ENCODE data around the gene RNF128. TPM values are rescaled to one million over a fixed set of nuclear protein-coding genes. Genes with fewer than 3 reads are reported as not detected.
A peak's percentile ranks its signal among the peaks of the same experiment; 100 is the strongest.
"Not testable (repeated sequence)": the region's sequence is repeated elsewhere in the genome, so short reads cannot be mapped to it uniquely, and the experiment has no call there.

RNF128 gene
- total RNA-seq, 1 donor from 2014 or later, result 0.53 TPM

DNA sequence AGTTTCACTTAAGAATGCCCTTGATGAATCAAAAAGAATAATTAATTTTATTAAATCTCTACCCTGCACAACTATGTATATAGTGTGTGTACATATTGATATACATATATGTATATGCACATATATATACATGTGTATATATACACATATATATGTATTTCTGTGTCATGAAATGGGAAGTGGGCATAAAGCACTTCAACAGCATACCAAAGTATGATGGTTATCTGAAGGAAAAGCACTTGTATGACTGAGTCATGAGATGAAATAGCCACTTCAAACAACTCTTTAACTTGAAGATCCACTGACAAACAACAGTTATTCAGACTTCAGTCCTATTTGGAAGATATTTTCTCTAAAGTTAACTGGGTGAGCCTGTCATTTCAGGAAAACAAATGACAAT is 16.3 kb downstream of the RNF128 start:
- no peak for DNase-seq (ENCODE audit: low read depth)

GRCh38 chrX:106748377-106748776 is 21.9 kb downstream of the RNF128 start:
- DNase-seq (ENCODE audit: low read depth), result no peak

- DNase-seq (ENCODE audit: low read depth), result no peak
These were observed 24.9 kb downstream of the RNF128 start for GRCh38 chrX:106751407-106751806.

- peak; percentile 11 for DNase-seq (ENCODE audit: low read depth)
These were observed 25.7 kb downstream of the RNF128 start for GRCh38 chrX:106752101-106752678.

GRCh38 chrX:106769288-106769687 is 42.8 kb downstream of the RNF128 start:
- not testable (repeated sequence) for DNase-seq (ENCODE audit: low read depth)

DNA sequence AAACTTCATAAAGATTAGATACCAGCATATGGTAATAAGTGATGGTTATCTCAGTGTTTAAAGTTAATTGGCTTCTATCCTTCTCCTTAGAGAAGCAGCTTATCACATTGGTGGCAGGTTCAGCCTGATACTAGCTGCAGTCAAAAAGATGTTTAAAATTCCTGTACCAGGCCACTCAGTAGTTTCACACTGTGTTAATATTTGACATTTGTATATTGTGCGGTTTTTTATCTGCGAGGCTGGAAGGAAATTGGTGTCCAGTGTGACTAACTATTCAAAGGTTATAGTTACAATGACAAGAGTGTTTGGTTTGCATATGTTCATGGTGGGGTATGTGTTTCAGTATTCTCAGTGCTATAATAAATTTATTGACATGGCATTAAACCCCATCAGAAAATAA is 48.5 kb downstream of the RNF128 start:
- no peak for DNase-seq (ENCODE audit: low read depth)

DNA sequence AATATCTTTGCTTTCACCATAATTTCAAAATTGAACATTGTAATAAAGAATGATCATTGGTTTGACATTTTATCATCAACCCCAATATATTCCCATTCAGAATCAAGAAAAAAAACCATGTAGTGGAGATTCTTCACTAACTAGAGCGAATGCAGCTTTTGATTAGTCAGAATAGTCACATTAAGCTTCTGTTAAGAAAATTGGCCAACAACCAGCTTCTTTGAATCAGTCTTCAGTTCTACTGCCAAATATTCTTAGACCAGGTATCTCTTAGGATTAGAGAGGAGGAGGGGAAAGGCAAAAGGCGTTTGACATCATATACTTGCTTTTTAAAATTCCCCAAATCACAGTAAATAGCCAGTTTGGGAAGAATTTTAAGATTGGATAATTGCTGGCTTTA is 53.8 kb downstream of the RNF128 start:
- no peak for DNase-seq (ENCODE audit: low read depth)

- no peak for DNase-seq (ENCODE audit: low read depth)
These were observed 54.3 kb downstream of the RNF128 start for GRCh38 chrX:106780664-106781377.

- DNase-seq (ENCODE audit: low read depth), result no peak
These were observed 57.2 kb downstream of the RNF128 start for GRCh38 chrX:106783716-106784115.

DNA sequence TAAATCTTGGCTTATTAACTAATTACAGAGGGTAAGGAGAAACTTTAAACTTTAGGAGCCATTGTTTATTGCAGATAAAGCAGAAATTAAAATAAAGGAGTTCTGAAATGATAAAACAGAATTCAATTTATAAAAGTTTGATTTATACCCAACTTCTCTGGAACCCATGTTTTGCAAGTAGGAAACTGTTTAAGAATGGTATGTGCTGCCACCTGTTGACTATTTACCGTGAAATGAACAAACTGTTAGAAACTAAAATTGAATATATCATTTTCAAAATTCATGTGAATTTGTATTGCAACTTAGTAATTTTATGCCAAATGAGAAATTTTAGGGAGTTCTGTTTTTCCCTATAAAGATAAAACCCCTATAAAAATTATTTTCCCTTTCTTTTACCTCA is 65.0 kb downstream of the RNF128 start:
- peak; percentile 18 for DNase-seq (ENCODE audit: low read depth)

- DNase-seq (ENCODE audit: low read depth), result no peak
These were observed 75.5 kb downstream of the RNF128 start for GRCh38 chrX:106802063-106802387.

DNA sequence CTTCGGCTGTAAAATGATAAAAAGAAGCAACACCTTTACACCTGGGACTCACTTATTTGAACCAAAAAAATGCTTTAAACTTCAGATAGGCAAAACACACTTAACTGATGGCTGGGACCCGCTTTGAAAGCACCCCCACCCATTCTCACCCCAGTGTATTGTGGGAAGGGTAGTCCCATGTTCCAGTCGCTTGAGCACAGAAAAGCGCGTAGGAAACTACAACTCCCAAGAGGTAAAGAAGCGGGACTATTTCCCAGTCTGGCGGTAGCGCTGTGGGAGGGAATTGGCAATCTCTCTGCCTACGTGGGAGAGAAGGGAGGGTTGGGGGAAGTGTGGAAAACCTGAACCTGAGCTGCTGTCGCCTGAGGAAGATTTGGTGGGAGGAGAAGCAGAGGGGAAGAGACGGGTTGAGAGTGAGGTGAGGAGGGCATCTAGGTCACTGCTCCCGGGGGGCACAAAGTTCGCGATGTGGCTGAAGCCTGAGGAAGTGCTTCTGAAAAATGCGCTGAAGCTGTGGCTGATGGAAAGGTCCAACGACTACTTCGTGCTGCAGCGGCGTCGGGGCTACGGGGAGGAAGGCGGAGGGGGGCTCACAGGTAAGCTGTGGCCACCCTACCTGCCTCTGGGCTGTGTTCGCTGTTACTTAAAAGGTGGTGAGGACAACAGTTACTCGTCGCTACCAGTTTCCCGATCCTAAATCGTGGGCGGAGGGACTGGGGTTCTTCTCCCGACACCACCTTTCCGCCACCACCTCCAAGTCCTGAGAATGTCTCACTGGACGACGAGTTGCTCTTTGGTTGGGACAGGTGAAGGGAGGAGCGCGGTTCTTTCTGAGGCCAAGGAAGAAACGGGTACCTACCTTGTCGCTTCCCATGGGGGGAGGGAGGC is 76.1 kb downstream of the RNF128 start, which contains the start of gene TBC1D8B:
Gene TBC1D8B, plus strand, starts transcription at position 286 of the 888 bp plus-strand sequence. Its CDS starts 181 bp downstream, at position 467.
- peak; percentile 91 for DNase-seq (ENCODE audit: low read depth)

DNA sequence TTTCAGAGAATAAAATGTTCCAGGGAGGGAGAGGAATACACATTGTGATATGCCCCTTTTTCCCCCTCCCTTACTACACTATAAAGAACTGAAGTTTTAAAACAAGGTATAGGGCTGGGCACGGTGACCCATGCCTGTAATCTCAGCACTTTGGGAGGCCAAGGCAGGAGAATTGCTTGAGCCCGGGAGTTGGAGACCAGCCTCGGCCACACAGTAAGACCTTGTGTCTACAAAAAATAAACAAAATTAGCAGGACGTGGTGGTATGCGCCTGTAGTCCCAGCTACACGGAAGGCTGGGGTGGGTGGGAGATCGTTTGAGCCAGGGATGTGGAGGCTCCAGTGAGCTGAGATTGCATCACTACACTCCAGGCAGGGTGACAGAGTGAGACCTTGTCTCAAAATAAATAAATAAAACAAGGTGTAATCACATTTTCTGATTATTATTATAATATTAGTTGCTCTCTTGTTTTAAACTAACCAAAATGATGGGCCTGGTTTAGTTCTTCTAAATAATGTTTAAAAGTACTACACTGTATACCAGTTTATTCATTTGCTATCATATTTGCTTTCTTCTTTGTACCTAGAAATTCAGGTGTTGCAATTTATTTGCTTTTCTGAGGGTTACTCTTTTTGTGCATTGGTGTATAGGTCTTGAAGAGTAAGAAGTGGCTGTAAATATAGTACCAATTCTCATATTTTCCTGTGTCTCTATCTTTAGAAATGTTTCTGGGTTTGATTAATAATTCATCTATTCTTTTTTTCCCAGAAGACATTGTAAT is 84.8 kb downstream of the RNF128 start:
- DNase-seq (ENCODE audit: low read depth), result no peak

- peak; percentile 13 for DNase-seq (ENCODE audit: low read depth)
These were observed 86.4 kb downstream of the RNF128 start for GRCh38 chrX:106812930-106813329.

GRCh38 chrX:106814093-106814492 is 87.6 kb downstream of the RNF128 start:
- not testable (repeated sequence) for DNase-seq (ENCODE audit: low read depth)

Other genes starting within 250 kb of the RNF128 start
- 0.75 and 0.83 TPM in 2 replicates for gene RADX, start 114.7 kb upstream of the RNF128 start, total RNA-seq
- gene TBC1D8B, start 76.0 kb downstream of the RNF128 start, total RNA-seq, result 5.6 and 5.7 TPM in 2 replicates
- gene RIPPLY1, start 176.6 kb downstream of the RNF128 start, total RNA-seq, result not detected in 2 replicates
- not detected in 2 replicates for gene CLDN2, start 193.7 kb downstream of the RNF128 start, total RNA-seq

All from myocyte (in vitro differentiated cells).